Measurements from ENCODE around the gene GRK7. TPM values are rescaled to one million over a fixed set of nuclear protein-coding genes. Genes with fewer than 3 reads are reported as not detected.

Gene GRK7, protein sequence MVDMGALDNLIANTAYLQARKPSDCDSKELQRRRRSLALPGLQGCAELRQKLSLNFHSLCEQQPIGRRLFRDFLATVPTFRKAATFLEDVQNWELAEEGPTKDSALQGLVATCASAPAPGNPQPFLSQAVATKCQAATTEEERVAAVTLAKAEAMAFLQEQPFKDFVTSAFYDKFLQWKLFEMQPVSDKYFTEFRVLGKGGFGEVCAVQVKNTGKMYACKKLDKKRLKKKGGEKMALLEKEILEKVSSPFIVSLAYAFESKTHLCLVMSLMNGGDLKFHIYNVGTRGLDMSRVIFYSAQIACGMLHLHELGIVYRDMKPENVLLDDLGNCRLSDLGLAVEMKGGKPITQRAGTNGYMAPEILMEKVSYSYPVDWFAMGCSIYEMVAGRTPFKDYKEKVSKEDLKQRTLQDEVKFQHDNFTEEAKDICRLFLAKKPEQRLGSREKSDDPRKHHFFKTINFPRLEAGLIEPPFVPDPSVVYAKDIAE (N-terminal part only)
- total RNA-seq: under 0.01 TPM in 1 of 2 replicates, not detected in the other

DNA sequence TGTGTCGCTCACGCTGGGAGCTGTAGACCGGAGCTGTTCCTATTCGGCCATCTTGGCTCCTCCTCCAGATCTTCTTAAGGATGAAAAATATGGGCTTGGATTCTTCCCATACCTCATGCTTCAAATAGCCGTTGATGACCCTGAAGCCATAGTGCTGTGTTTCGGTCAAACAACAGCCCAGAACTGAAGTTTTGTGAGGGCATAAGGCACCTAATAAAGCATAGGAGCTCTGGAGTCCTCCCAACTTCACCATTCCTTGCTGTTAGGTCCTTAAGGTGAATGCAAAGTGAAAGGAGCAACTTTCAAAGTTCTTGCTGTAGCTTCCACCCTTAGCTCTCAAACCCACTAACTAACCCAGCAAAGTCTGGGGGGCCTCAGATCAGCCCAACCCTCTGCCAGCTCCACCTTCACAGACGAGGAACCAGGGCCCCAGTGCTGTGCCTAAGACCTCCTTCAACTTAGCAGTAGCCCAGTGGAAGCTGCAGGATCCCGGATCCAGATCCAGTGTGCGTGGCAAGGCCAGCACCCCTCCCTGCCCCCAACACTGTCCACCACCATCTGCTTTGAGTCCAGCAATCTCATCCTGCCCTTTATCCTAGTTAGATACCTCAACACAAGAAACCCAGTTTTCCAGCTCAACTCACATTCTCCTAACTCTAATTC is at the start of gene GRK7:
Gene GRK7, plus strand, starts transcription at position 321 of the 663 bp plus-strand sequence. CDS start 14,877 bp downstream, outside the sequence.

DNA sequence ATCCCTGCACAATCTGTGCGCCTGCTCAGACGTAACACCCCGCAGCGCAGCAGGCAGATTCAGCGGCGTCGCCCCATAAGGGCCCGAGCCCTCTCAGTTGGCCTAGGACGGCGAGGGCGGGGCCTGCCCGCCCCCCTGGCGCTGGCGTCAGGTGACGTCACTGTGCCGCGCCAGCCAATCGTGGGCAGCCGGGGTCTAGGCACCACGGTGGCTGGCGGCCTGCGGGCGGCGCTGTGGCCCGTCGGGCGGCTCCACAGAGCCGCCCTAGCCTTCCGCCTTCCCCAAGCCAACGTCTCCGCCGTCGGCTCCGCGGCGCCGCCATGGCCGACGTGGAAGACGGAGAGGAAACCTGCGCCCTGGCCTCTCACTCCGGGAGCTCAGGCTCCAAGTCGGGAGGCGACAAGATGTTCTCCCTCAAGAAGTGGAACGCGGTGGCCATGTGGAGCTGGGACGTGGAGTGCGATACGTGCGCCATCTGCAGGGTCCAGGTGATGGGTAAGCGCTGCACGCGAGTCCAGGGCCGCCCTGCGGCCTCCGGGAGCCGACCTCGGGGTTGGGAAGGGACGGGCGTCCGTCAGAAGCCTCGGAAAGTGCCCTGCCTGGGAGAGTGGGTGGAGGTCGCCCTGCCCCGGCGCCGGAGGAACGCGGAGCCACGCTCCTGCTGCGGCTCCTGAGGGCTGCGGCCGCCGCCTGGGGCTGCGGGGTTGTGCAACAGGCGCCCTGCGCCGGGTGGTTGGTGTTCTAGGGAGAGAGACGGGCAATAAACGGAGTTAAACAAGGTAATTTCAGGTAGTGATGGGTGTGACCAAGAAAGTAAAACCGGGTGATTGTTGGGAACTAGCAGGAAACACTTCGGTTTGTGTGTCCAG is 25.0 kb upstream of the GRK7 start, which contains the start of gene RNF7:
Gene RNF7, plus strand, starts transcription at position 277 of the 869 bp plus-strand sequence. Its CDS starts 44 bp downstream, at position 321.

Other genes with a start within 250 kb of the GRK7 start
- 73.1 and 98.6 TPM in 2 replicates for gene RNF7, start 25.1 kb upstream of the GRK7 start, total RNA-seq
- gene ATP1B3, start 113.2 kb downstream of the GRK7 start, total RNA-seq: 30.3 and 56.5 TPM in 2 replicates